Fibroblast of skin of left biceps (primary cell): ENCODE measurements around the gene SEMA3A.

Source experiments
- DNase-seq, 2 experiments: peaks; one replicate each; pipeline ENCODE4 v3.0.0-alpha.2; 2013; ENCODE audit warnings: low read depth in 2 of 2

The SEMA3A gene

GRCh38 chr7:84017651-84018050, 176.9 kb downstream of the SEMA3A start:
- DNase-seq = no peak

- DNase-seq = no peak
Measured at GRCh38 chr7:84013616-84014240, 180.9 kb downstream of the SEMA3A start.

- DNase-seq = no peak
Measured at GRCh38 chr7:84009782-84010181, 184.8 kb downstream of the SEMA3A start.

- DNase-seq = no peak
Measured at GRCh38 chr7:84009051-84009450, 185.5 kb downstream of the SEMA3A start.

- no peak for DNase-seq
Measured at GRCh38 chr7:84003191-84003590, 191.4 kb downstream of the SEMA3A start.

- DNase-seq = no peak
Measured at GRCh38 chr7:84002348-84002747, 192.2 kb downstream of the SEMA3A start.

- DNase-seq = no peak
Measured at GRCh38 chr7:83996879-83997278, 197.7 kb downstream of the SEMA3A start.

- no peak for DNase-seq
Measured at GRCh38 chr7:83987764-83988163, 206.8 kb downstream of the SEMA3A start.

GRCh38 chr7:83985821-83986220, 208.8 kb downstream of the SEMA3A start:
- no peak for DNase-seq

GRCh38 chr7:83984591-83984990, 210.0 kb downstream of the SEMA3A start:
- no peak for DNase-seq

- no peak for DNase-seq
Measured at GRCh38 chr7:83984076-83984475, 210.5 kb downstream of the SEMA3A start.

- DNase-seq = no peak
Measured at GRCh38 chr7:83983606-83984005, 211.0 kb downstream of the SEMA3A start.

- peak; percentile 15 to 18 for DNase-seq
Measured at GRCh38 chr7:83976302-83976701, 218.3 kb downstream of the SEMA3A start.

- no peak for DNase-seq
Measured at GRCh38 chr7:83970081-83970480, 224.5 kb downstream of the SEMA3A start.

- DNase-seq = no peak
Measured at GRCh38 chr7:83964318-83964717, 230.3 kb downstream of the SEMA3A start.

GRCh38 chr7:83957333-83957732, 237.3 kb downstream of the SEMA3A start:
- DNase-seq = no peak

GRCh38 chr7:83956104-83956503, 238.5 kb downstream of the SEMA3A start:
- DNase-seq = no peak

GRCh38 chr7:83952236-83952635, 242.4 kb downstream of the SEMA3A start:
- no peak for DNase-seq

- no peak for DNase-seq
Measured at GRCh38 chr7:83947260-83947659, 247.3 kb downstream of the SEMA3A start.

- DNase-seq = no peak
Measured at GRCh38 chr7:83946801-83947200, 247.8 kb downstream of the SEMA3A start.

- DNase-seq = no peak
Measured at GRCh38 chr7:83941300-83941699, 253.3 kb downstream of the SEMA3A start.

- no peak for DNase-seq
Measured at GRCh38 chr7:83937930-83938329, 256.7 kb downstream of the SEMA3A start.

- DNase-seq = peak; percentile 31 to 39
Measured at GRCh38 chr7:83936056-83936708, 258.4 kb downstream of the SEMA3A start.
